NB4 (cell line): ENCODE measurements around the gene TRAF3IP3.

ENCODE experiments used
- DNase-seq: peaks from one replicate; pipeline ENCODE4 v3.0.0; 2010; ENCODE audit warnings: low read depth
- H3K4me3 ChIP-seq: one replicate; pipeline ENCODE4 v1.5.1; 2011; ENCODE audit warnings: mild to moderate bottlenecking, low read depth, low read length, moderate library complexity
- MYC ChIP-seq: IDR thresholded peaks from 2 replicates; pipeline ENCODE4 v1.6.1; 2011; ENCODE audit warnings: low read depth, low read length
- POLR2A ChIP-seq: IDR thresholded peaks from 2 replicates; pipeline ENCODE4 v1.6.1; 2011; ENCODE audit warnings: mild to moderate bottlenecking; ENCODE audit not compliant: insufficient read length; ENCODE audit errors: extremely low read depth
- TF ChIP-seq, protein P1 (sequence below): IDR thresholded peaks from one replicate; pipeline ENCODE4 v1.5.1; 2012; ENCODE audit warnings: low read depth, low read length
- TF ChIP-seq, protein P2 (sequence below): IDR thresholded peaks from 2 replicates; pipeline ENCODE4 v1.6.1; 2011; ENCODE audit warnings: low read depth, low read length

Gene TRAF3IP3

DNA sequence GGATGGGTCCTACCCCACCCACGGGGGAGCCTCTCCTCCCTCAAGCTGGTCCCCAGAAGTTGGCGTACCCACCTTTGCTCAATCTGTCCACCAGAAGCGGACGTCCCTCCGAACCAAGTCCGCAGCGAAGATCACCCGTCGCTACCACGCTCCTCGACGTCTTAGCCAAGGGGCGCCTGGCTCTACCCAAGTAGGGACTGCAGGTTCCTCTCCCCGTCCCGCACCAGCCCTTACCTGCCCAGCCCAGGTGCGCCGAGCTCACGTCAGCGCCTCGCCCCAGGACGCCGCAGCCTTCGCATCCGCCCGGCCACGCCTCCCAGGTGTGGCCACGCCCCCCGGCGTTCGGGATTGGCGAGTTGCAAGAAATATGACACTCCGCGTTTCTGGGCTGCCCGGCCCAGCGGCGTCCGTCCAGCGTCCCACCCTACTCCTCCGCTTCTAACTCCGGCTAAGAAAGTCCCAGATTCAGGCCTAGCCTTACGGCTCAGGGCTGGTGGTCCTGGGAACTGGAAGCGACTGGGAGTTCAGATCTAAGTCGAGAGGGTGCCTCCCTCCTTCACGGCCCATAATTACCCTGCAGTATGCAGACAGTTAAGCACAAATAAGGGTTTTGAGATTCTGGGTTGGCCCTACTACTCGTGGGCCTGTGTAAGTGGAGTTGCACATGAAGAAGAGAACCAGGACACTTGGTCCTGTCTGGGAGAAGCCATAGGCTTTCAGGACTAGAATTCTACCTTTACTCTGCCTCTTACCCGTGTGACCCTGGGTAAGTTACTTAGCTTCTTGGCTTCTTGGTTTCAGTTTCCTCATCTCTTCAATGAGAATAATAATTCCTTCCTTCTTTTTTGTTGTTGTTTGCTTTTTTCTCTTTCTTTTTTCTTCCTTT lies 50.3 kb downstream of the TRAF3IP3 start, which contains the start of gene IRF6:
TSS of gene IRF6 (minus strand) at position 268 of the 886 bp plus-strand sequence. CDS start 4,729 bp downstream, outside the sequence.
- DNase-seq, result no peak
- no peak within 1 kb of the TSS for H3K4me3 ChIP-seq
- TF ChIP-seq MYC, result no peak
- TF ChIP-seq, protein P1, sequence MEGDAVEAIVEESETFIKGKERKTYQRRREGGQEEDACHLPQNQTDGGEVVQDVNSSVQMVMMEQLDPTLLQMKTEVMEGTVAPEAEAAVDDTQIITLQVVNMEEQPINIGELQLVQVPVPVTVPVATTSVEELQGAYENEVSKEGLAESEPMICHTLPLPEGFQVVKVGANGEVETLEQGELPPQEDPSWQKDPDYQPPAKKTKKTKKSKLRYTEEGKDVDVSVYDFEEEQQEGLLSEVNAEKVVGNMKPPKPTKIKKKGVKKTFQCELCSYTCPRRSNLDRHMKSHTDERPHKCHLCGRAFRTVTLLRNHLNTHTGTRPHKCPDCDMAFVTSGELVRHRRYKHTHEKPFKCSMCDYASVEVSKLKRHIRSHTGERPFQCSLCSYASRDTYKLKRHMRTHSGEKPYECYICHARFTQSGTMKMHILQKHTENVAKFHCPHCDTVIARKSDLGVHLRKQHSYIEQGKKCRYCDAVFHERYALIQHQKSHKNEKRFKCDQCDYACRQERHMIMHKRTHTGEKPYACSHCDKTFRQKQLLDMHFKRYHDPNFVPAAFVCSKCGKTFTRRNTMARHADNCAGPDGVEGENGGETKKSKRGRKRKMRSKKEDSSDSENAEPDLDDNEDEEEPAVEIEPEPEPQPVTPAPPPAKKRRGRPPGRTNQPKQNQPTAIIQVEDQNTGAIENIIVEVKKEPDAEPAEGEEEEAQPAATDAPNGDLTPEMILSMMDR, result no peak
- TF ChIP-seq, protein P2, sequence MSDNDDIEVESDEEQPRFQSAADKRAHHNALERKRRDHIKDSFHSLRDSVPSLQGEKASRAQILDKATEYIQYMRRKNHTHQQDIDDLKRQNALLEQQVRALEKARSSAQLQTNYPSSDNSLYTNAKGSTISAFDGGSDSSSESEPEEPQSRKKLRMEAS, result no peak

DNA sequence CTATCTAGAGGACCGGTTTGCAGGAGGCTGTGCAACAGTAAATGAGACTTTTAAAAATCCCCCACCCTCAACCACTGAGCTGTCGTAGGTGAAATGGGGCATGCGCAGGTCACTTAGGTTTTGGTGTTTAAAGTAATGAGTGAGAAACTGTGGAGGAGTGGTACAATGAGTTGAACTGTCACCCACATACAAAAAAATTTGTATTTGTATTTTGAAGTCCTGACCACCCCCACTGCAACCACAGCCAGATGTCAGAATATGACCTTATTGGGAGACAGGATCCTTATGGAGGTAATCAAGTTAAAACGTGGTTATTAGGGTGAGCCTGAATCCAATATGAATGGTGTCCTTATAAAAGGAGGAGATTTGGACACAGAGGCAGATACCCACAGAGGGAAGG lies 51.7 kb downstream of the TRAF3IP3 start:
- TF ChIP-seq MYC, result no peak
- no peak for TF ChIP-seq POLR2A
- TF ChIP-seq, protein P2, result no peak
- DNase-seq, result no peak
- no peak overlapping the region for H3K4me3 ChIP-seq

DNA sequence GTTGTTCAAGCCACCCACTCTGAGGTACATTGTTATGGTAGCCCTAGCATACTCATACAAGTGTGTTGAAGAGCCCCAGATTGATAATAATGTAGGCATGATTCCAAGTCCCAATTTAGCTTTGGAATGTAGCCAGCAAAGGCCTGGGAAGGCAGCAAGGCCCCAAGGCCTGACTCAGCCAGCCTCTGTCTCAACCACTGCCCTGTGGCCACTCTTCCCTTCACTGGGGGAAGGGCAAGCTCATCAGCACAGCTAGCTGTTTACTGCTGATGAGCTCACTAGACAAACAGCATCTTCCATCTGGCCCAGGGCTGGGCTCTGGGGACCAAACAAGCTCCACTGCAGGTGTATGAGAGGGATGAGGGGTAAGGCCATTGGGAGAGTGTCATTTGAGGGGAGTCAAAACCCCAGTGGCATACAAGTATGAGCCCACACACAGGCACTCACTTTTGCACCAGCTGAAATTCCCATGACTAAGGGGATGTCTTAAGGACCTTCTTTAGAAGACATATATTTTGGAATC lies 52.3 kb downstream of the TRAF3IP3 start:
- no peak overlapping the region for H3K4me3 ChIP-seq
- DNase-seq, result no peak
- TF ChIP-seq, protein P1, result no peak
- TF ChIP-seq MYC (no peak), POLR2A (no peak)

DNA sequence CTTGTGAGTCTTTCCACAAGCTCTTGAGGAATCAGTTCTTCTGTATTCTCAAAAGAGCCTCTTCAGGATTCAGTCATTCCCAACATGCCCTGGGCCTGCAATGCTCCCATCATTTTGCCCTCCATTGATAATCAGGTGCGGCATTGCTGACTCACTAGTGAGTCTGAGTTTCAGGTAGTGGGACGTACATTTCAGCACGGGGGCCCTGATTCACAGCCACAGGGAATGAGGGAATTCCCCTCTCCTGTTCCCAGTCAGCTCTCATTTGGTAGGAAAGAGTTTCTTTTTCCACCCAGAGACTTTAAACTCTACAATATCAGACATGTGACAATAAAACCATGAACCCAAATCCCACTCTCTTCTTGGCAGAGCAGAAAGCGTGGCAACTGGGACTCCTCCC lies 53.8 kb downstream of the TRAF3IP3 start:
- no peak overlapping the region for H3K4me3 ChIP-seq
- no peak for DNase-seq
- TF ChIP-seq, protein P1, result no peak
- TF ChIP-seq MYC (no peak), POLR2A (no peak)
- TF ChIP-seq, protein P2, result no peak

DNA sequence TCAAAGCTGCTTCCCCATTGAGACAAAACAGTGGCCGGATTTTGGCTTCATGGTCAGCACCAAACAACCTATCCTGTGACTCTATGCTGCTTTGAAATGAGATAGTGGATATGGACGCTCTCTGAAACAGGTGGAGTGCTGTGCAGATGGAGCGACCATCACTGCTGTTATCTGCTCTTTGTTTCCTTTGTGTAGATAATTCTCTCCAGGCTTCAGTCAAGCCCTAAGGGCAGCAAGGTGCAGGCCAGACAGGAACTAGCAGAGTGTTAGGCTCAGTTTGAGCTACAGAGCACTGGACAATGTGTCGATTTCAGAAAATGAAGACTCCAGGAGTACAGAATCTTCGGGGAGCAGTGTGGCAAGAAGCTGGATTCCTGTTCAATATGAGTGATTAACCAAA lies 54.9 kb downstream of the TRAF3IP3 start:
- no peak overlapping the region for H3K4me3 ChIP-seq
- TF ChIP-seq MYC (no peak), POLR2A (no peak)
- TF ChIP-seq, protein P1, result no peak
- TF ChIP-seq, protein P2, result no peak
- no peak for DNase-seq

DNA sequence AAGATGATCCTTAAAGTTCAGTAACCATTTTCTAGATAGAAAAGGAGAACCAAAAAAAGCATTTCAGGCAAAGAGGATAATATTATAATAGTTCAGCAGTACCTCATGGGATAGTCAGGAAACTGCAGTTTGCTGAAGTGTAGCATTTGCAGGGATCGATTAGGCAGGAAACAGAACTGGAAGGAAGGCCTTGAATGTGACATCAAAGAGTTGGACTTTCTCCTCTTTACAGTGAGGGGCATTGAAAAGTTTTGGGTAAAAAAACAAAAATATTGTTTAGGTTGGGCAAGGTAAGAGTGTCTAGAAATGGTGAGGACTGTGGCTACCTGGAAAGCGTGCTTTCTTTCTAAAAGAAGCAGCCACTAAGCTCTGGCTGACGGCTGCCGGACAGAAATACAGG lies 58.0 kb downstream of the TRAF3IP3 start:
- no peak for DNase-seq
- H3K4me3 ChIP-seq, result no peak overlapping the region
- TF ChIP-seq, protein P1, result no peak
- no peak for TF ChIP-seq MYC
- TF ChIP-seq POLR2A, result no peak
- TF ChIP-seq, protein P2, result no peak
